Measurements from ENCODE around the gene EHMT1. TPM values are rescaled to one million over a fixed set of nuclear protein-coding genes. Genes with fewer than 3 reads are reported as not detected.
A peak's percentile ranks its signal among the peaks of the same experiment; 100 is the strongest.

Gene EHMT1
- total RNA-seq, 1 donor = 46.3 TPM

- Histone ChIP-seq H3K36me3 (ENCODE audit: insufficient read depth, low read length) (peaks cover 12% of the 10 kb centered on the region), H3K27me3 (ENCODE audit: insufficient read depth, low read length) (no peaks in the 10 kb centered on the region), H3K79me2 (ENCODE audit: insufficient read depth, low read length) (peaks cover 33% of the 10 kb centered on the region), H3K9me3 (ENCODE audit: low read depth, low read length) (no peaks in the 10 kb centered on the region), H3K27ac (ENCODE audit: low read depth, low read length) (no peak overlapping the region), H3K4me2 (ENCODE audit: insufficient read depth, low read length) (no peak overlapping the region), H4K20me1 (ENCODE audit: insufficient read depth, low read length) (peaks cover 13% of the 10 kb centered on the region), H3K4me3 (ENCODE audit: insufficient read depth, low read length) (no peak overlapping the region), H2AFZ (ENCODE audit: low read length) (no peak overlapping the region), H3K4me1 (ENCODE audit: insufficient read depth, low read length) (peaks cover 24% of the 10 kb centered on the region)
- TF ChIP-seq CTCF (IDR thresholded peaks at IDR 0.05; ENCODE audit: extremely low read depth, low read depth, low read length) = no peak
- DNase-seq (ENCODE audit: insufficient read length, low spot score, missing footprints) = peak; percentile 67
These were observed 3.4 kb upstream of the EHMT1 start for GRCh38 chr9:137615387-137615871.

GRCh38 chr9:137619240-137620047 is 639 bp downstream of the EHMT1 start:
- DNase-seq (ENCODE audit: insufficient read length, low spot score, missing footprints) = peak; percentile 98
- H4K20me1 ChIP-seq (ENCODE audit: insufficient read depth, low read length) = peaks cover 27% of the 10 kb centered on the region
- peaks cover 71% of the 10 kb centered on the region for H3K79me2 ChIP-seq (ENCODE audit: insufficient read depth, low read length)
- H3K27me3 ChIP-seq (ENCODE audit: insufficient read depth, low read length) = no peaks in the 10 kb centered on the region
- TF ChIP-seq CTCF (IDR thresholded peaks at IDR 0.05; ENCODE audit: extremely low read depth, low read depth, low read length) = no peak
- peak overlapping the region; percentile 79 for H2AFZ ChIP-seq (ENCODE audit: low read length)
- H3K4me1 ChIP-seq (ENCODE audit: insufficient read depth, low read length) = peaks cover 25% of the 10 kb centered on the region
- peak overlapping the region; percentile 80 for H3K4me2 ChIP-seq (ENCODE audit: insufficient read depth, low read length)
- no peaks in the 10 kb centered on the region for H3K9me3 ChIP-seq (ENCODE audit: low read depth, low read length)
- peaks cover 9% of the 10 kb centered on the region for H3K36me3 ChIP-seq (ENCODE audit: insufficient read depth, low read length)
- H3K4me3 ChIP-seq (ENCODE audit: insufficient read depth, low read length) = peak overlapping the region; percentile 84
- peak overlapping the region; percentile 64 for H3K27ac ChIP-seq (ENCODE audit: low read depth, low read length)

- peak; percentile 58 for DNase-seq (ENCODE audit: insufficient read length, low spot score, missing footprints)
- Histone ChIP-seq H3K27me3 (ENCODE audit: insufficient read depth, low read length) (no peaks in the 10 kb centered on the region), H4K20me1 (ENCODE audit: insufficient read depth, low read length) (peaks cover 29% of the 10 kb centered on the region), H3K79me2 (ENCODE audit: insufficient read depth, low read length) (peaks cover 77% of the 10 kb centered on the region), H3K4me1 (ENCODE audit: insufficient read depth, low read length) (peaks cover 25% of the 10 kb centered on the region), H3K9me3 (ENCODE audit: low read depth, low read length) (no peaks in the 10 kb centered on the region), H3K4me3 (ENCODE audit: insufficient read depth, low read length) (peak overlapping the region; percentile 84), H2AFZ (ENCODE audit: low read length) (no peak overlapping the region), H3K4me2 (ENCODE audit: insufficient read depth, low read length) (peak overlapping the region; percentile 80), H3K27ac (ENCODE audit: low read depth, low read length) (peak overlapping the region; percentile 64), H3K36me3 (ENCODE audit: insufficient read depth, low read length) (peaks cover 9% of the 10 kb centered on the region)
- no peak for TF ChIP-seq CTCF (IDR thresholded peaks at IDR 0.05; ENCODE audit: extremely low read depth, low read depth, low read length)
These were observed 1.2 kb downstream of the EHMT1 start for GRCh38 chr9:137620048-137620405.

- peak; percentile 19 for DNase-seq (ENCODE audit: insufficient read length, low spot score, missing footprints)
- peak overlapping the region; percentile 80 for H3K4me2 ChIP-seq (ENCODE audit: insufficient read depth, low read length)
- H2AFZ ChIP-seq (ENCODE audit: low read length) = no peak overlapping the region
- peaks cover 7% of the 10 kb centered on the region for H3K36me3 ChIP-seq (ENCODE audit: insufficient read depth, low read length)
- H3K4me1 ChIP-seq (ENCODE audit: insufficient read depth, low read length) = peaks cover 25% of the 10 kb centered on the region
- no peak overlapping the region for H3K27ac ChIP-seq (ENCODE audit: low read depth, low read length)
- no peak overlapping the region for H3K4me3 ChIP-seq (ENCODE audit: insufficient read depth, low read length)
- H3K9me3 ChIP-seq (ENCODE audit: low read depth, low read length) = no peaks in the 10 kb centered on the region
- peaks cover 32% of the 10 kb centered on the region for H4K20me1 ChIP-seq (ENCODE audit: insufficient read depth, low read length)
- no peak for TF ChIP-seq CTCF (IDR thresholded peaks at IDR 0.05; ENCODE audit: extremely low read depth, low read depth, low read length)
- peaks cover 81% of the 10 kb centered on the region for H3K79me2 ChIP-seq (ENCODE audit: insufficient read depth, low read length)
- no peaks in the 10 kb centered on the region for H3K27me3 ChIP-seq (ENCODE audit: insufficient read depth, low read length)
These were observed 1.8 kb downstream of the EHMT1 start for GRCh38 chr9:137620581-137620980.
